HUES48 (cell line): Measurements from ENCODE around the gene CCDC169.
"Not testable (repeated sequence)": the region's sequence is repeated elsewhere in the genome, so short reads cannot be mapped to it uniquely, and the experiment has no call there.

ENCODE experiments used
- H3K27ac ChIP-seq: one replicate; pipeline ENCODE4 v1.7.0; 2013; ENCODE audit warnings: low read depth, low read length, inconsistent platforms
- H3K27me3 ChIP-seq: 2 replicates; pipeline ENCODE4 v1.6.1; 2013; ENCODE audit warnings: mild to moderate bottlenecking, low read length; ENCODE audit not compliant: control insufficient read depth, insufficient read depth
- H3K36me3 ChIP-seq: 2 replicates; pipeline ENCODE4 v1.6.1; 2013; ENCODE audit warnings: low read length; ENCODE audit not compliant: control insufficient read depth, insufficient read depth
- H3K4me1 ChIP-seq: 2 replicates; pipeline ENCODE4 v1.6.1; 2013; ENCODE audit warnings: mild to moderate bottlenecking, low read length; ENCODE audit not compliant: control insufficient read depth, insufficient read depth
- H3K4me3 ChIP-seq: 2 replicates; pipeline ENCODE4 v1.5.1; 2013; ENCODE audit warnings: mild to moderate bottlenecking, low read depth, low read length
- H3K9ac ChIP-seq: 2 replicates; pipeline ENCODE4 v1.6.1; 2013; ENCODE audit warnings: mild to moderate bottlenecking, low read depth, low read length, moderate library complexity
- H3K9me3 ChIP-seq: 2 replicates; pipeline ENCODE4 v1.6.1; 2013; ENCODE audit warnings: low read length; ENCODE audit not compliant: control insufficient read depth, insufficient read depth

Gene CCDC169

DNA sequence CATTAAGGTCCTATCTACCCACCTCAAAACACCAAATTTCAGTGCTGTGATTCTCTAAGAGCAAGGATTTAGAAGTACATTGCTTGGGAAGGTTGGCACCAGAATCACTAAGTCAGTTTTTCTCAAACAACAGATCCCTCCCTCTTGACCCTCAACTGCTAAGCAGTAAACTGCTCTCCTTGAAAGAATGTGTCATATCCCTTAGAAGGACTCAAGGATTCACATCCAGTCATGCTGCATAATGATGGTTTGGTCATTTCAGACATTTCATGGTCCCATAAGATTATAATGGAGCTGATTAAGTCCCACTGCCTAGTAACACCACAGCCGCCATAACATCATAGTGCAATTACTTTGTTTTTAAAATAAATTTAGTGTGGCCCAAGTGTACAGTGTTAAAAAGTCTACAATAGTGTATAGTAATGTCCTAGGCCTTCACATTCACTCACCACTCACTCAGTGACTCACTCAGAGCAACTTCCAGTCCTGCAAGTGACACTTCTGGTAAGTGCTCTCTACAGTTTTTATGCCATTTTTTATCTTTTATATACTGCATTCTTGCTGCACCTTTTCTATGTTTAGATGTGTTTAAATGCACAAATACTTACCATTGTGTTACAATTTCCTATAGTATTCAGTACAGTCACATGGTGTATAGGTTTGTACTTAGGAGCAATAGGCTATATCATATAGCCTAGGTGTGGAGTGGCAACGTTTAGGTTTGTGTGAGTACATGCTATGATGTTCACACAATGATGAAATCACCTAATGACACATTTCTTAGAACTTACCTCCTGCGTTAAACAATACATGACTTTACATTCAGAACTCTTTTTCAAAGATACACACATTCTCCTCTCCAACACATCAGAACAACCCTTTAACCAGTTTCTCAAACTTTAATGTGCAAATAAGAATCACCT is 15.7 kb upstream of the CCDC169 start:
- H3K4me1 ChIP-seq, result peaks cover 25% of the 10 kb centered on the region
- no peak overlapping the region for H3K4me3 ChIP-seq
- peaks cover 6% of the 10 kb centered on the region for H3K9me3 ChIP-seq
- H3K27ac ChIP-seq, result peak overlapping the region; percentile 50
- peaks cover 59% of the 10 kb centered on the region for H3K36me3 ChIP-seq
- no peaks in the 10 kb centered on the region for H3K27me3 ChIP-seq
- H3K9ac ChIP-seq, result no peak overlapping the region

DNA sequence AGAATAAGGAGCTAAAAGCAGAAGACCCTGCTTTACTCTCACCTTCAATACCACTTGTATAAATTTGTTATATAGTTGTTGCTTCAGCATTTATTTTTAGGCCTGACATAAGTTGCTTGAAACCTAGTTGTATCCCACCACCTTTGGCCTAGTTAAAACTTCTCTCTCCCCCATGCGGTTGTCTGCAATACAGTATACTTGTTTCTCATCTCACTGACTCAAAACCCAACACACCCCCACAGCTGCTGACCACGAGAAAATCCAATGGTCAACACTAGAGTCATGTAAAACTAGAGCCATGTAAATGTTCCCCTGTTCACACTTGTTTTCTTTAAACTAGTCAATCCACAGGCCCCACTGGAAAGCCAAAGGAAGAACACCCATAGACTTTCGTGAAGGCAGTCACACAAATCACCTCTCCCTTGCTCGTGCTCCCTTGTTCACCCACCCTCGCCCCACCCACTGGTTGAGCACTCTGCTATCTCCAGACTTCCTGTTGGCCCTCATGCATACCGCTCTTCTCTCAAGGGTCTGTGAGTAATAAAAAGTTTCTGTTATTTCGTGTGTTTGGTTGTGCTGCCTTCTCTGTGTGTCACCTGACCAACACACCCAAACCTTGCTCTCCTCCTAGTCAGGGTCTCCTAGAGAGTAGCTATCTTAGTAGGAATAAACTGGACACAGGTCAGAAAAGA is 12.9 kb upstream of the CCDC169 start:
- Histone ChIP-seq H3K4me3 (no peak overlapping the region), H3K4me1 (peaks cover 32% of the 10 kb centered on the region), H3K27ac (no peak overlapping the region), H3K9ac (no peak overlapping the region), H3K36me3 (peaks cover 72% of the 10 kb centered on the region), H3K27me3 (no peaks in the 10 kb centered on the region), H3K9me3 (no peaks in the 10 kb centered on the region)

DNA sequence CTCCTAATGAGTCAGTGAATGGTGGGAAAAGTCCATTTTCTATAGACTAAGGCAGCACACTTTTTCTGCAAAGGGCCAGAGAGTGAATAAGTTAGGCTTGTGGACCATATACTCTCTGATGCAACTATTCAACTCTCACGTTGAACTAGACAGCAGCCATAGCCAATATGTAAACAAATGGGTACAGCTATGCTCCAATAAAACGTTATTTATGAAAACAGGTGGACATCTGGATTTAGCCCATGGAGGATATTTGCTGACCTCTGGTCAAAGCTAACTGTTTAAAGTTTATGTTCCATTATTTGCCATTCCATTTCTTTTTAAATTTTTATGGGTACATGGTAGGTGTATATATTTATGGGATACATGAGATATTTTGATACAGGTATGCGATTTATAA is 4.7 kb upstream of the CCDC169 start:
- no peak overlapping the region for H3K4me3 ChIP-seq
- no peaks in the 10 kb centered on the region for H3K27me3 ChIP-seq
- no peak overlapping the region for H3K27ac ChIP-seq
- no peak overlapping the region for H3K9ac ChIP-seq
- H3K36me3 ChIP-seq, result peaks cover 23% of the 10 kb centered on the region
- H3K4me1 ChIP-seq, result peaks cover 40% of the 10 kb centered on the region
- H3K9me3 ChIP-seq, result no peaks in the 10 kb centered on the region

DNA sequence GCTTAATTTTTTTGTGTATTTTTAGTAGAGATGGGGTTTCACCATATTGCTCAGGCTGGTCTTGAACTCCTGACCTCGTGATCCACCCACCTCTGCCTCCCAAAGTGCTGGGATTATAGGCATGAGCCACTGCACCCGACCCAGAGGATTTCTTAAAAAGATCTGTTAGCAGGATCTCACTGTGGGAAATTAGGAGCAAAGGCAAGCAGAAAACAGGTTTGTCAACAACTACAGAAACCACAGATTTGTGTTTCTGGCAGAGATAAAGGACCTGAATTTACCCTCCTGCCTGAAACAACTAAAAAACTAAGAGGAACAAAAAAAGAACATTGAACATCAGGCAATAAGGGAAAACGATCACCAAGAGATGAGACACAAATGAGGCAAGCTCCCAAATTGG is 1.9 kb upstream of the CCDC169 start:
- peak overlapping the region; percentile 95 for H3K27ac ChIP-seq
- H3K4me1 ChIP-seq, result peaks cover 40% of the 10 kb centered on the region
- not testable (repeated sequence) for H3K27me3 ChIP-seq, H3K4me3 ChIP-seq, H3K9me3 ChIP-seq
- H3K36me3 ChIP-seq, result peaks cover 17% of the 10 kb centered on the region
- H3K9ac ChIP-seq, result peak overlapping the region; percentile 14; the same call in 1 of the 2 replicates

DNA sequence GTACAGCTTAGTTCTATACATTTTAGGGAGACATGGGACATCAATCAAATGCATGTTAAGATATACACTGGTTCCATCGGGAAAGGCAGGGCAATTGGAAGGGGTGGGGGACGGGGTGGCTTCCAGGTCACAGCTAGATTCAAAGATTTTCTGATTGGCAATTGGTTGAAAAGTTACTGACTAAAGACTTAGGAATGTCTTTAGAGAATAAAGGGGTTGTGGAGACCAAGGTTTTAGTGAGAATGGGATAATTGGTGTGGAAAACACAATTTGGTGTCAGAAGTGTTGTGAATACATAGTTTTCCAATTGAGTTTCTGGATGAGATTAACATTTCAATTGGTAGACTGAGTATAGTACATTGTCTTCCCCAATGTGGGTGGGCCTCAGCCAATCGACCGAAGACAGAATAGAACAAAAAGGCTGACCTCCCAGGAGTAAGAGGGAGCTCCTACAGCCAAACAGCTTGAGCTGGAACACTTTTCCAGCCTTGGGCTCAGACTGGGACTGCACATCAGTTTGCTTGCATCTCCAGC is 988 bp upstream of the CCDC169 start:
- Histone ChIP-seq H3K27me3 (no peaks in the 10 kb centered on the region), H3K4me1 (peaks cover 40% of the 10 kb centered on the region), H3K4me3 (peak overlapping the region; percentile 73), H3K9ac (peak overlapping the region; percentile 94), H3K36me3 (peaks cover 17% of the 10 kb centered on the region), H3K9me3 (no peaks in the 10 kb centered on the region), H3K27ac (peak overlapping the region; percentile 95)

DNA sequence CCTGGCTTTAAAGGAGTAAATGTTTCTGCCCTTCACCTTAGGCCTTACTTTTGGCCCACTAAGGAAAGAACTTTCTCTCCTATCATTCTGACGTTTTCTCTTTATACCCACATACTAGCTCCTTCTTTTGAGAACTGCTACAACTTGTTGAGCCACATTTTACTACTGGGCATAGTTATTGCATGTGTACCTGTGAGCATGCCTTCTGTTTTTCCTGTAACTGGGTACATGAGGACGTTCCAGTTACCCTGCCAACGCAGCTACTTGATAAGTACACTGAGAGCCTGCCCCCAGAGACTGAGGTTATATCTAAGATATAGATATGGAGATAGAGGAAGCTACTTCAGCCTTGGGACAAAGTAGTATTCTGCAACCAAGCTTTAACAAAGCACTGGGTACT is 3.5 kb downstream of the CCDC169 start:
- H3K36me3 ChIP-seq, result peaks cover 61% of the 10 kb centered on the region
- H3K9ac ChIP-seq, result no peak overlapping the region
- H3K4me3 ChIP-seq, result no peak overlapping the region
- no peak overlapping the region for H3K27ac ChIP-seq
- H3K9me3 ChIP-seq, result peaks cover 34% of the 10 kb centered on the region
- no peaks in the 10 kb centered on the region for H3K27me3 ChIP-seq
- H3K4me1 ChIP-seq, result peaks cover 11% of the 10 kb centered on the region

DNA sequence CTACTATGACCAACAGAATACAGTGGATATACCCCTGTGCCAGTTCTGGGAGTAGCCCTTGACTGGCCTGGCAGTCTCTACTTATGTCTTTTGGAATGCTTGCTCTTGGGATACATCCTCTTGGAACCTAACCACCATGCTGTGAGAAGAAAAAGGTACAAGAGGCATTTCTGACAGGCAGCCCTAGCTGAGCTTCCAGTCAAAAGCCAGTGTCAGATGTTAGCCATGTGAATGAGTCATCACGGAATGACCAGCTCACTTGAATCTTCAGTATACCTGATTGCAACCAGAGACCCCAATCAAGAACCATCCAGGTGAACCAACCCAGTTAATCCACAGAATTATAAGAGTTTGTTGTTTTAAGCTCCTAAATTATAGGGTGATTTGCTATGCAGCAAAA is 4.1 kb downstream of the CCDC169 start:
- Histone ChIP-seq H3K9ac (no peak overlapping the region), H3K4me3 (no peak overlapping the region), H3K27me3 (no peaks in the 10 kb centered on the region), H3K9me3 (peaks cover 40% of the 10 kb centered on the region), H3K36me3 (peaks cover 64% of the 10 kb centered on the region), H3K27ac (no peak overlapping the region), H3K4me1 (peaks cover 8% of the 10 kb centered on the region; the same call in 1 of the 2 replicates)

DNA sequence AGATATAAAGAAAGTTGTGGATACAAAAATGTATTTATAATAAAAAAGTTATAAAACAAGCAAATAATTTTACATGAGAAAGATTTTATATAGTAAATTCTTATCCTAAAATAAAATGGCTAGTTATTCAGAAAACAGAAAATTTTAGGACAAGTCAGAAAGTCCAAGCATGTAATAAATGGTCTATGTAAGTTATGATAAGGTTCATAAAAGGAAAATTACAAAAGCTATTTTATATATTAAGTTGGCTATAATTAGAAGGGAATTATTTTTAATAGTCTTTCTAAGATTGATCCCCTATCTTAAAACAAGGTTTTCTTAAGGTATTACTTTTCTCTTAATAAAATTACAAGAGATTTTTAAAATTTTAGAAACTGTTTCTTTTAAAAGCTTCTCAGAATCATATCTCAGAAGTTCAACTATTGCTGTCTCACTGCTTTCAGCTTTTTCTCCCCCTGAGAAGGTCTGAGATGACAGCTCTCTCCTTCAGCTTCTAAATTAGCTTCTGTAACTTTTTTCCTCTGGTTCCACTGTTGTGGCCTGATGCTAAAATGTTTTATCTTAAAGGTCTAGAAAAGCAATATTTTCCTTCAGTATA is 8.7 kb downstream of the CCDC169 start:
- Histone ChIP-seq H3K4me1 (peaks cover 9% of the 10 kb centered on the region; the same call in 1 of the 2 replicates), H3K4me3 (no peak overlapping the region), H3K9ac (no peak overlapping the region), H3K9me3 (peaks cover 54% of the 10 kb centered on the region), H3K27ac (no peak overlapping the region), H3K36me3 (peaks cover 64% of the 10 kb centered on the region), H3K27me3 (no peaks in the 10 kb centered on the region)

DNA sequence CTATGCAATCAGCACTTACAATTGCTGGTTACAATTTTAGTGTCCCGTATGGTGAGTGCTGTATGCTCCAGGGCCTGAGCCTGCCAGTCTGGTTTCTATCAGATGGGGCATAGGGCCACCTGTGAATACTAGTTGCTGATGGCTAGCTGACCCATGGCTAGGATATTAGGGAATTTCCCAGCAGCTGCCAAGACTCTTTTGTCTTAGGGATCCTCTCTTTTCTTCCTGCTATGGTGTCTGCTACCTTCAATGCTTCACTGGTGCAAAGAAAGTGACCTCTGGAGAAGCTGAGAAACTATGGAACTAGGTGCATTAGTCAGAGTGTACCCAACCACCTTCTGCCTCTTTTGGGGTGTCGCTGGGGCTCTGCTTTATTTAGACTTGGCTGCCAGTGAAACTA is 11.6 kb downstream of the CCDC169 start:
- H3K9ac ChIP-seq, result no peak overlapping the region
- H3K36me3 ChIP-seq, result peaks cover 61% of the 10 kb centered on the region
- no peak overlapping the region for H3K27ac ChIP-seq
- H3K9me3 ChIP-seq, result peaks cover 39% of the 10 kb centered on the region
- no peaks in the 10 kb centered on the region for H3K27me3 ChIP-seq
- peaks cover 9% of the 10 kb centered on the region; the same call in 1 of the 2 replicates for H3K4me1 ChIP-seq
- no peak overlapping the region for H3K4me3 ChIP-seq

DNA sequence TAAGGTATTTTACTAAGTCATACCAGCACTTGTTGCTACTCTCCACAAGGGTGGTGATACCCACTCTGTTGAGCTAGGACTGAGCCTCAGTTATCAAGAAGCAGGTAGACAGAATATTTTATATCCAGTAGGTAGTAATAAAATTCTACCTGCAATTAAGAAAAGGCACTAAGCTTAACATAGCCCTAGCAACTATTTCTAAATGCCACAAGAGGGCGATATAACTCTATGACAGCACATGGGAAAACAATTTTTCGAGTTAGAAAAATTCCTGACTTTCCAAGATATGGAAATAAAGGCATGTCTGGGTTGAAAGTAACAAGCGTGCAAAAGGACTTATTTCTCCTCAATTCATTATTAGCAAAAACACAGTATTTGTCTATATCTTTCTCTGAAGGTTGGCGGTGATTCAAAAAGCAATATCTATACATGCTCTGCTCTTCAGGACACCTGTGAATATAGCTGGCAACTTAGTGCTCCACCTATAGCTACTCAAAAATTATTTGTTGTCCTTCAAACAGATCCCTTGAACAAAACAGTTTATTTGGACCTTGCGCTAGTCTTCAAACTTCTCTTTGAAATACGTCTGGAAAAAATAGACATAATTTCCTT is 14.7 kb downstream of the CCDC169 start:
- no peak overlapping the region for H3K27ac ChIP-seq

More for the DNA sequence above, 14.7 kb downstream of the CCDC169 start:
- H3K9me3 ChIP-seq, result peaks cover 8% of the 10 kb centered on the region
- H3K9ac ChIP-seq, result no peak overlapping the region
- peaks cover 9% of the 10 kb centered on the region; the same call in 1 of the 2 replicates for H3K4me1 ChIP-seq
- H3K27me3 ChIP-seq, result no peaks in the 10 kb centered on the region
- H3K4me3 ChIP-seq, result no peak overlapping the region
- H3K36me3 ChIP-seq, result peaks cover 56% of the 10 kb centered on the region
